ENCODE results near the gene PTAR1.

The PTAR1 gene

GRCh38 chr9:69674112-69674685 is 85.6 kb downstream of the PTAR1 start:
- no peak for DNase-seq (ENCODE audit: low read depth)

DNA sequence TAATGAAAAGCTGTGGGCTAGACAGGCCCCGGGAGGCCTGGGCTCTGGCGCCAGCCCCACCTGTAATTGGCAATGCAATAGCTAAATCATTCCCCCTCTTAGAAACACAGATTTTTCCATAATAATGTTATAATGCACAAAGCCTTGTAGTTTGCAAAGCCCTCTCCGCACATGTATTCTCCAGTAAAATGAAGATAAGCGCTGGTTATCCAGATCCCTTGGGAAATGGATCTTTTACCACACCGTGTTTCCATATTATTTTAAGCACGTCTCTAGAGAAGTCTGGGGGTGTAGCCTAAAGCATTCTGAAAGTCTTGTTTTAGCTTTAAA is 86.5 kb downstream of the PTAR1 start:
- no peak for DNase-seq (ENCODE audit: low read depth)

DNA sequence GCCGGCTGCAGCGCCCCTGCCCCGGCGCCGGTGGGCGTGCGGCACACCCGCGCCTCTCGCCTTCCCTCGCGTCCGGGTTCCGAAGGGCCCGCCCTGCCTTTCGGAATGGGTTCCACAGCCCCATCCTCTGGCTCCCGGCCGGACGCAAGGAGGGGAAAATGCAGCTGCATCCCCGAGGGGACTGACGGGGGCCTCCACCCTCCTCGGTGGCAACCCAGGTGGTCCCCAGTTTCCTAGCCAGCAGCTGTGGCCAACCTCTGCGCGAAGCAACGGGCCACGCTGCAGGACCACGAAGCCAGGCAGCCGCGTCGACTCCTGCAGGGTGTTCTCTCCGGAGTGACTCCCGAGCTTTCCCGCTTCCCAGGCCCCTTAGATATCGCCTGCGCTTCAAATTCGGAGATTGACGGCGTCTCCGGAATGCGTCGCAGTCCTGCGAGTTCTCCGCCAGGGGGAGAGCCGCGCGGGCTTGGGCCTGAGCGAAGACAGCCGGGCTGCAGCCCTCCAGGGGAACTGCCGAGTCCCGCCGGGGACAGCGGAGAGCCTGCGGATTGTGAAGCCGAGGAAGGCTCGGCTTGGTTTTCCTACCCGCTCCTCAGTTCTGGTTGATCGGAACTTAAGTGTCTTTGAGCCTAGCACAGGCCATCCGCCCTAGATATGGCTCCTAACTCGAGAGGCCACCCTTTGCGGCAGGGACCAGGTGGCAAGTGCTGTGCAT is 87.1 kb downstream of the PTAR1 start:
- peak; percentile 73 for DNase-seq (ENCODE audit: low read depth)

GRCh38 chr9:69671879-69672595 is 87.8 kb downstream of the PTAR1 start, which contains the start of gene APBA1:
TSS of gene APBA1 (minus strand) at chr9:69672371.
- peak; percentile 36 for DNase-seq (ENCODE audit: low read depth)

- DNase-seq (ENCODE audit: low read depth): no peak
Observed at GRCh38 chr9:69671311-69671878, 88.4 kb downstream of the PTAR1 start.

DNA sequence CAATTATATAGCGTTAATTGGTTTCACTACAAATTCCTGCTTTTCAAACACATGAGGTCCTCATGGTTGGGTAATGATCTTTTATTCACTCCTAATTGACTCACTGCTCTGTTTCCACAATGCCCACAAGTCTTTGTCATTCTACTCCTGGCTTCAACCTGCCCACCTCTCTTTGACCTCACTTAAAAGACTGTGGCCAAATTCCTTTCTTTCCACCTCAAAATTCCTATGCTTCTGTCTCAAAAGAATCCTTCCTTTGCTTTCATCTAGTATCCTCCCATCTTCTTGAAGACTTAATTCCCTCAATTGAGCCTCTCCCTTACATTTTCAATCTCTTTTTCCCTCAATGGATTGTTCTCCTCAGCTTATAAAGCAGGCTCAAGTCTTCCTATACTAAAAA is 92.5 kb downstream of the PTAR1 start:
- no peak for DNase-seq (ENCODE audit: low read depth)

DNA sequence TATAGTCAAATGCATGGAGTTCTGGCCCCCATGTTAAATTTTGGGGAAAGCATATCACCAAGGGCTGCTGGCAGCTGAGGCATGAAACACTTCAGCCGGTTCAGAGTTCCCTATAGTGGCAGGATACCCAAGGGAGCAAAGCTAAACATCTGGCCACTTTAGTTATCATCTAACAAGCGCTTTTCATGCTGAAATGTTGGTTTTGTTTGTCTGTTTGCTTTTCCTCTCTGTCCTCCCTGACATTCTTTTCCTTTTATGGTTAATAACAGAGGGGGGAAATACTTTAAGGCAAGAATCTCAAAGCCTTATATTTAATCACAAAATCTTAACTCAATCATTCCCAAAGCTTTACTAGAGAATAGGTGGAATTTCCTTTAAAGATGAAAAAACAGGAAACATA is 99.5 kb downstream of the PTAR1 start:
- DNase-seq (ENCODE audit: low read depth): no peak
